Sigmoid colon (tissue), 3 donors: ENCODE measurements around the gene GRAMD1A.
"Not testable (repeated sequence)": the region's sequence is repeated elsewhere in the genome, so short reads cannot be mapped to it uniquely, and the experiment has no call there.

Experiments
- CTCF ChIP-seq, 4 experiments: fragments of 450-650 bp in 3 of 4; fragments of 200-600 bp in 1 of 4; IDR thresholded peaks; one replicate each; pipeline ENCODE4 v1.5.1; 2016 to 2019; ENCODE audit warnings: antibody characterized with exemption in 4 of 4, mild to moderate bottlenecking in 3 of 4, moderate library complexity in 2 of 4
- POLR2A ChIP-seq, 2 donors: fragments of 450-650 bp; IDR thresholded peaks; one replicate each; pipeline ENCODE4 v1.6.1; 2016; ENCODE audit warnings: antibody characterized with exemption in 2 of 2, mild to moderate bottlenecking in 2 of 2, moderate library complexity in 2 of 2

DNA sequence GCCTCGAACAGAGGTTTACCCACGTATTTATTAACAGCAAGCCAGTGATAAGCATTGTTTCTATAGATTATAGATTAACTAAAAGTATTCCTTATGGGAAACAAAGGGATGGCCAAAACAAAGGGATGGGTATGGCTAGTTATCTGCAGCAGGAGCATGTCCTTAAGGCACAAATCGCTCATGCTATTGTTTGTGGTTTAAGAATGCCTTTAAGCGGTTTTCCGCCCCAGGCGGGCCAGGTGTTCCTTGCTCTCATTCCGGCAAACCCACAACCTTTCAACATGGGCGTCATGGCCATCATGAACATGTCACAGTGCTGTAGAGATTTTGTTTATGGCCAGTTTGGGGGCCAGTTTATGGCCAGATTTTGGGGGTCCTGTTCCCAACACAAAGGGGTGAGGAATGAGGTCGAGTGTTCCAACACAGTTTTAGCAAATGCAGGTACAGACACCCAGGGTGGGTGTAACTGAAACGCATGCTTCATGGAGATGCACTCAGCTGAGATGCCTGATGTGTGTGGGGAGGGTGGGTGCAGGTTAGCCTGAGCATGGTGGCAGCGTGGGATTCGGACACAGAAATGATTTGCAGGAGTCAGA, 29.8 kb upstream of the GRAMD1A start:
- not testable (repeated sequence) for TF ChIP-seq CTCF, POLR2A (IDR thresholded peaks at IDR 0.05)
